Brain microvascular endothelial cell (primary cell): Measurements from ENCODE around the gene PRKG1.
"Not testable (repeated sequence)": the region's sequence is repeated elsewhere in the genome, so short reads cannot be mapped to it uniquely, and the experiment has no call there.

Source experiments
- DNase-seq: peaks from one replicate; pipeline ENCODE4 v3.0.0-alpha.2; 2020
- H3K27ac ChIP-seq: fragments of 250-450 bp; sonication (Bioruptor Pico); 2 replicates; pipeline ENCODE4 v1.5.1; 2020; ENCODE audit warnings: mild to moderate bottlenecking, moderate library complexity
- H3K27me3 ChIP-seq: fragments of 250-450 bp; sonication (Bioruptor Pico); replicated peaks from 2 replicates; pipeline ENCODE4 v1.5.1; 2020; ENCODE audit warnings: mild to moderate bottlenecking
- H3K36me3 ChIP-seq: fragments of 250-450 bp; sonication (Bioruptor Pico); replicated peaks from 2 replicates; pipeline ENCODE4 v1.5.1; 2020; ENCODE audit warnings: mild to moderate bottlenecking
- H3K4me3 ChIP-seq: 2 replicates; pipeline ENCODE4 v1.5.1; 2011; ENCODE audit warnings: low read depth, mild to moderate bottlenecking, control low read depth, low read length, moderate library complexity
- CTCF ChIP-seq: IDR thresholded peaks from 2 replicates; pipeline ENCODE4 v1.5.1; 2011; ENCODE audit warnings: low read depth, mild to moderate bottlenecking, moderate library complexity, low read length, control low read depth, inconsistent platforms; ENCODE audit errors: missing control alignments
- in situ Hi-C: cut with HindIII; loops from 2 replicates; pipeline ENCODE4 v1.10.0; 2017; ENCODE audit warnings: low sequenced_read_pairs, low pct_ligation_motif_present

The PRKG1 gene

GRCh38 chr10:51389415-51390321 lies 315.4 kb downstream of the PRKG1 start:
- Histone ChIP-seq H3K27me3 (no peaks in the 10 kb centered on the region), H3K27ac (no peak overlapping the region), H3K4me3 (no peak overlapping the region), H3K36me3 (no peaks in the 10 kb centered on the region)
- peak; percentile 91 for DNase-seq
- peak; percentile 85 for TF ChIP-seq CTCF
- in situ Hi-C loops: no loop called here

GRCh38 chr10:51393006-51393405 lies 318.7 kb downstream of the PRKG1 start:
- H3K27ac ChIP-seq, H3K36me3 ChIP-seq, in situ Hi-C loops, H3K27me3 ChIP-seq, H3K4me3 ChIP-seq, DNase-seq: not testable (repeated sequence)

- TF ChIP-seq CTCF: no peak
- no peaks in the 10 kb centered on the region for H3K36me3 ChIP-seq
- DNase-seq: no peak
- no peak overlapping the region for H3K4me3 ChIP-seq
- no peak overlapping the region for H3K27ac ChIP-seq
- in situ Hi-C loops: no loop called here
- H3K27me3 ChIP-seq: no peaks in the 10 kb centered on the region
Measured at GRCh38 chr10:51394039-51394438, 319.8 kb downstream of the PRKG1 start.

GRCh38 chr10:51397244-51397643 lies 323.0 kb downstream of the PRKG1 start:
- TF ChIP-seq CTCF: no peak
- H3K27me3 ChIP-seq: no peaks in the 10 kb centered on the region
- in situ Hi-C loops: no loop called here
- DNase-seq: no peak
- no peak overlapping the region for H3K4me3 ChIP-seq
- H3K27ac ChIP-seq: no peak overlapping the region
- H3K36me3 ChIP-seq: no peaks in the 10 kb centered on the region

- Histone ChIP-seq H3K27me3 (no peaks in the 10 kb centered on the region), H3K27ac (no peak overlapping the region), H3K4me3 (no peak overlapping the region), H3K36me3 (no peaks in the 10 kb centered on the region)
- no peak for TF ChIP-seq CTCF
- peak; percentile 53 for DNase-seq
- in situ Hi-C loops: no loop called here
Measured at GRCh38 chr10:51397695-51398094, 323.4 kb downstream of the PRKG1 start.

- Histone ChIP-seq H3K4me3 (no peak overlapping the region), H3K27ac (no peak overlapping the region), H3K36me3 (no peaks in the 10 kb centered on the region), H3K27me3 (no peaks in the 10 kb centered on the region)
- DNase-seq: no peak
- TF ChIP-seq CTCF: no peak
- in situ Hi-C loops: no loop called here
Measured at GRCh38 chr10:51399840-51400239, 325.6 kb downstream of the PRKG1 start.
